HG03354 (cell line): ENCODE measurements around the gene RASA1.

Source experiments
- ATAC-seq: cut with Tn5 transposase; IDR thresholded peaks from one replicate; pipeline ENCODE4 v1.9.1; 2021; ENCODE audit warnings: mild to moderate bottlenecking; ENCODE audit not compliant: unreplicated experiment, poor library complexity, severe bottlenecking

Gene RASA1

GRCh38 chr5:87394411-87395165 is 126.9 kb downstream of the RASA1 start:
- no peak for ATAC-seq

- ATAC-seq: no peak
Measured at GRCh38 chr5:87398981-87399614, 131.4 kb downstream of the RASA1 start.

GRCh38 chr5:87399720-87400119 is 132.0 kb downstream of the RASA1 start:
- no peak for ATAC-seq

GRCh38 chr5:87400305-87400899 is 132.7 kb downstream of the RASA1 start:
- ATAC-seq: peak; percentile 87

DNA sequence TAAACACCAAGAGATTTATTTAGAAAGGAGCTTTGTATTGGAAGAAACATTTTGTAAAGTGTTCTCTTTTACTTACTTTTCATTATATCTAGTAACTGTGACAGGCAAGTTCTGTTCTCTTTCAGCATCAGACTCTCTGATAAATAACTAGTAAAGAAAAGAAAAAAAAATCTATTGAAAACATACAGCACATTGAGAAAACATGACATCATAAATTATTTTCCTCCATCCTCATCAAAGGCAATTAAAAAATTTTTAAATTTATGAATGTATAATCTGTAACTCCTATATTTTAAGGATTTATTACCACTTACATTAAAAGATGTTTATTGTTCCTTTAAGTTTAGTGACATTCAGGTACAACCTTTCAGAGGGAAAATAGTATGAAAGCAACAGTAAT is 133.9 kb downstream of the RASA1 start:
- ATAC-seq: no peak

DNA sequence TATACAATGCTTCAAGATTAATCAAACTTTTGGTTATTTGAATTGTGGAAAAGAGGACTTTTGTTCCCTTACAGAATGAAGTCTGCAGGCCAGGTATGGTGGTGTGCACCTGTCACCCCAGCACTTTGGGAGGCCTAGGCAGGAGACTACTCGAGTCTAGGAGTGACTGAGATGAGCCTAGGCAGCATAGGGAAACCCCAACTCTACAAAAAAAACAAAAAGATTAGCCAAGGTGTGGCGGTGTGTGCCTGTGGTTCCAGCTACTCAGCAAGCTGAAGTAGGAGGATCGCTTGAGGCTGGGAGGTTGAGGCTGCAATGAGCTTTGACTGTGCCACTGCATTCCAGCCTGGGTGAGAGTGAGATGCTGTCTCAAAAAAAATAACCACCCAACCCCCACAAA is 135.7 kb downstream of the RASA1 start:
- no peak for ATAC-seq

GRCh38 chr5:87403899-87404298 is 136.2 kb downstream of the RASA1 start:
- no peak for ATAC-seq

DNA sequence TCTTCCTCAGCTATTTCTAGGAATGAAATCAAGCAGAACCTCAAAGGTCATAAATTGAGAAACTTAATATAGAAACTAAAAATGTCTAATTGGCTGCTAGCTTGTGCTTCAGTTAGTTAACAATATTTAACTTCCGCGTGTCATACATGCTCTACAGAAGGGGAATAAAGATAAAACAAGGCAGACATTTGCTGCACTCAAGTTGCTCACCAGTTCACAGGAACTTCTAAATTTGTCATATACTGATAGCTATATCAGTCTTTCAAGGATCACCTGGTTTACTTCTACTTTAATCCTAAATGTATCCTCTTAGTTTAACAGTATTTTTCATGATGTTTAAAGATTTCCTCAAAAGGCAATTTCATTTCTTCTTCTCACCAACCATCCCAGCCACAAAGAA is 136.7 kb downstream of the RASA1 start:
- ATAC-seq: no peak

- ATAC-seq: no peak
Measured at GRCh38 chr5:87405472-87406155, 137.9 kb downstream of the RASA1 start.

DNA sequence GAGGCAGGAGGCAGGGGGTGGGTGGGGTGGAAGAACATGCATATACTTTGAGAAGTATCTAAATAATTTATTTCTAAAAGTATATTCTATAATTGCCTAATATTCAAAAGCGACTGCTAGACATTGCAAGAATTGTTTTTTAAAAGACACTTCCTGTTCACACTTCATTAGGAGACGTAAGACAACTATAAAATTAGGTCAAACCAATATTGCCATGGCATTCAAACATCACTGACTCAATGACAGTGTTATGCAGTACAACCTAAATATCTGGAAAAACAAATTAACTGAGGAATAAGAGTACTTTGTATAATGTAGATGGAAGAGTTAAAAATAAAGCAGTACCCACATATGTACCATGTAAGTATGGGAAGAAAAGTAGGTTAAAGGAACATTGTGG is 140.5 kb downstream of the RASA1 start:
- no peak for ATAC-seq

DNA sequence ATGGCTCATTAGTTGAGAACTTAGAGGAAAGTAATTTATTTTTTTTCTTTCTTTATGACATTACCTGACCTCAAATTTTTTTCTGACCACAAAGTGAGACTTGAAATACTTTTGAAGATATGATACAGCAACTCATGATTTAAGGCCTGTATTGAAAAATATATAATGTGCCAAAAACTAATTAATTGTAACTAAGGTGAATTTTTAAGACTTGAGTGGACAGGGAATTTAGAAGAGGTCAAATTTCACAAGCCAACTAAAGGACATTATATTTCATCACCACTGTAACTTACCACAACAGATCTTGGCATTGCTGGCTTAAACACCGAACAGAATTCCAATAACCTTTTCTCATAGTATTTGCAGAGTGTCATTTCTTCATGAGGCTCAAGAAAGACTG is 143.2 kb downstream of the RASA1 start:
- no peak for ATAC-seq

DNA sequence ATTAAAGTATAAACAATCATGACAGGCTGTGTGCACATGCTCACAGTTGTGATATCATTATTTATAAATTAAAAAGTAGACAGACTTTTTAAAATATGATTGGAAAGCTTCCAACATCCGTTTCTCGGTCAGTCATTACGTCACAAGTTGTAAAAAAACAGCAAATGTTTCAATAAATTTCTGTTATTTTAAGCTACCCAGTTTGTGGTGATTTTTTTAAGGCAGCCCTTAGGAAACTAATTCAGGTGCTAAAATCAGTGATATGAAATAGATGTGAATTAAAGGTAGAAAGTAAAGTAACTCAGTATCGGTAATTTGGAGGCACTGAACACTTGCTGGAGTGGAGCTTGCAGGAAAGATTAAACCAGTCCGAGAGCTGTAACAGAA is 143.9 kb downstream of the RASA1 start:
- ATAC-seq: no peak

GRCh38 chr5:87411973-87412629 is 144.4 kb downstream of the RASA1 start:
- ATAC-seq: peak; percentile 29

DNA sequence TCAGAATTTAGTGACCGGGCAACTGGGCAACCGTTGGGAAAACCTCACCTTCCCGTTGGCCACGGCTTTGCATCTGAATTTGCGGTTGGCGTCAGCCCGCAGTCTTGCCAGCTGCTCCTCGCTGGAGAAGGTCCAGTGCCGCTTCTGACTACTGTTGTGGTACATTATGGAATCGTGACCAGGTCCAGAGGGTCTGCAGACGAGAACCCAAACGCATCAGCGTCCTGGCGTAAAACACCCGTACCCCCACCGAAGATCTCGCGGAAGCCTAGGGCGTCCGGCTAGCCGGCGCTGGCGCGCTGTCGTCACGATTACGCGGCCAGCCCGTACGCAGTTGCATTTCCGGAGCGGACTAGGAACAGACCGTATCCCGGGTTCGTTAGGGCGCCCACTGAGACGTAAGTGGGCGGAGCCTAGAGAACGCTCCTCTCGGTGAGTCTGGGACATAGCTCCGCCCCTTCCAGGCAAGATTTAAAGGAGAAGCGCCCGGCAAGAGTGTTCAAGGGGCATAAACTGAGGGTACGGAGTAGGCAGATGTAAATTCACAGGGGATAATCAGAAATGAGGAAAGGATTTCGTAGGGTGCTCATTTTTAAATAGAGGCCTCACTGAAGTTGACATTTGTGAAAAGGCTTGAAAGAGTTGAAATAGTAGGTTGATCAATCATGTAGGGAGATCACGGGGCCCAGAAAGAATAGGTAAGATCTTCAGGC is 145.1 kb downstream of the RASA1 start, which contains the start of gene CCNH:
CCNH (minus strand) TSS at position 301 of the 713 bp plus-strand sequence; CDS start at position 165, 136 bp downstream.
- peak; percentile 99 for ATAC-seq

GRCh38 chr5:87413343-87413645 is 145.6 kb downstream of the RASA1 start:
- no peak for ATAC-seq

DNA sequence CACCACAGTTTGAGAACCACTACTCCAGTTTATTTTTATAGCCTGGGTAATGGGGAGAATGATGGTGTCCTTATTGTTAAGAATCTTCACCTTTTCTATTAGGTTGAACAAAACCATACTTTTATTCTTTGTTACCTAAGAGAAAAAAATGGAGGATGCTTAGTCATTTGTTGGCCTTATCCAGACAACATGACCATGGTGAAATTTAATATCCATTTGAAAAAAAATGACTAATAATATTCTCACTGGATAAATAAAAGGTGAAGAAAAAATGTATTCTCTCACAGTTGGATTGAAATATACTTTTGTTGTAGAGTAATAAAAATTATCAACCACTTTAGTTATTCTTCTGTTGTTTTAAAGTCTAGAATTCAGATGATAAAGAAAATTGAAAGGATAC is 150.8 kb downstream of the RASA1 start:
- no peak for ATAC-seq

DNA sequence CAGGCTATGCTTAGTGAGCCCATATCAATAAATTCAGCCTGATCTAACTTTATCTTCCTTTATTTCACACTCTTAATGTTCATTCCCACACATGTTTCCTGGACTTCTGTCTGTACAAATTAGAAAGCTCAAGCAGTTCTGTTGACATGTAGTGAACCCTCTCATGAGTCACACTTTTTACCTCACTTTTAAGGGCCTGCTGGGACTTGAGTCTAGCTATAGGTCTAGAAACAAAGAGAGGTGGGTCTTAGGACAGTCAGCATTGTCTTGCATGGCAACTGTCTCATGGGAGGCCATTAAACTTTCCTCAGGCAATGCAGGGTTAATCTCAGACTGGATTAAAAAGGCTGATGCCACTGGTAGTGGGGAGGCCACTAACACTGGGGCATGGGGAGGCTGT is 153.6 kb downstream of the RASA1 start:
- no peak for ATAC-seq

GRCh38 chr5:87423755-87424154 is 156.1 kb downstream of the RASA1 start:
- no peak for ATAC-seq

DNA sequence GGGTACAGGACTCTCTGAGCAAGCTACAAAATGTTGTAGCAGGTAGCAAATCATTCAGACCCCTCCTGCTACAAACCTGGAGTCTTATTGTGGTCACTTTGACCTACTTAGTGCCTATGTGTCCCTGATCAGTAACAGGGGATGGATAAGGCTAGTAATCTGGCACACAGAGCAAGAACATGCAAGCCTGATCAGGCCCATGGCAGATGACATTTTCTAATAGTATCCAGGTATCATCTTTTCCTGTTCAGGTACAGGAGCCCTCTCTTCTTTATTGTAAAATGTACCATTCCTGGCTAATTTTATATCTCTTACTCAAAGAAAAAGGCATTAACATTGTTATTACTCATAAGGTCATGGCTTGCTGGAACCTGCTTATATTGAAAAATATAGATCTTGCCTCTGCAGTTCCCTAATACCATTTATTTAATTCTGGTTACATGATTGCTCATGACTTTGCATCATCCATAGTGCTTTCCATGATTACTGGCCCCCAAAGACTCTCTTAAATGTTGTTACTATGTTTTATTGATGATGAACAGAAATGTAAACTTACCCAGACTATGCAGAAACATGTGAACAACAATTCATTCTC is 163.3 kb downstream of the RASA1 start:
- ATAC-seq: no peak
